ENCODE results near the gene HLCS.

- TF ChIP-seq CTCF (IDR thresholded peaks at IDR 0.05): no peak
- TF ChIP-seq EZH2 (IDR thresholded peaks at IDR 0.05): no peak
Observed at GRCh38 chr21:36968976-36969375, 2.5 kb upstream of the HLCS start.
